Head of caudate nucleus (tissue), 42 donors: ENCODE measurements around the gene ADRB1.
A peak's percentile ranks its signal among the peaks of the same experiment; 100 is the strongest.

ENCODE experiments used
- DNase-seq, 42 donors: peaks; one replicate each; pipeline versions ENCODE4 v3.0.0 to v3.0.0-alpha.2; 2020 to 2021; ENCODE audit warnings: mixed read lengths in 7 of 42
- intact Hi-C: fragments of 100-400 bp; cut with DNase I; formaldehyde crosslinking; loops from one replicate; pipeline ENCODE4 v1.15.0; 2022

The ADRB1 gene

GRCh38 chr10:114077347-114077746 is 33.7 kb downstream of the ADRB1 start:
- intact Hi-C loops = no loop called here
- no peak for DNase-seq

GRCh38 chr10:114077815-114078219 is 34.2 kb downstream of the ADRB1 start:
- DNase-seq = no peak
- intact Hi-C loops = no loop called here

GRCh38 chr10:114078346-114078745 is 34.7 kb downstream of the ADRB1 start:
- intact Hi-C loops = no loop called here
- no peak for DNase-seq

- intact Hi-C loops = no loop called here
- no peak for DNase-seq
These were observed 35.8 kb downstream of the ADRB1 start for GRCh38 chr10:114079421-114079820.

DNA sequence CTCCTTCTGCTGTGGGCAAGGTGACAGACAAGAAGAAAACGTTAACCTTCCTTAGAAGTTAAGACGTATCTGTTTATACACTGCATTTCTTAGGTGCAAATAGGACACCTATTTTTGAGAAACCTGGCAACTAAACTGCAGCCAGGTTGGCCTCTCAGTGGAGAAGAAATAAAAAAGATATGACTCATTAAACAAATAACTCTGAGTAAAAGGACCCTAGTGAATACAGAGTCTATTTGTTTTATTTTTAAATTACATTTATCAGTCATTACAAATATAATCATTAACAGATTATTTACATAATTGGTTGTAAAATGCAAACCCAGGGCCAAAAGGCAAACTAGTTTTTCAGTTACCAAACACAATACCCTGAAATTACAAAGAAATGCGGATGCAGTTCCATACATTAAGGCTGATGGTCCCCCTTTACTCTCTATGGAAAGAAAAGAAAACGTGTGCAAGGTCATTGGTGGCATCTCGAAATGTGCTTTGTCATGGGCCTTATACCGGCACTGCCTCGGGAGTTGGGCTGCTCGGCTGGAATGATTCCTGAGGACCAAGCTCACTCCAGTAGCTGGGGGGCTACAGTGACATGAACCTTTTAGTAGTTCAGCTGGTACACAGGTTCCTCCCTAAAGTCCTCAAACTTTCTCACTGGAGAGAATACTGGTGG is 38.4 kb downstream of the ADRB1 start:
- intact Hi-C loops = no loop called here
- DNase-seq = no peak

DNA sequence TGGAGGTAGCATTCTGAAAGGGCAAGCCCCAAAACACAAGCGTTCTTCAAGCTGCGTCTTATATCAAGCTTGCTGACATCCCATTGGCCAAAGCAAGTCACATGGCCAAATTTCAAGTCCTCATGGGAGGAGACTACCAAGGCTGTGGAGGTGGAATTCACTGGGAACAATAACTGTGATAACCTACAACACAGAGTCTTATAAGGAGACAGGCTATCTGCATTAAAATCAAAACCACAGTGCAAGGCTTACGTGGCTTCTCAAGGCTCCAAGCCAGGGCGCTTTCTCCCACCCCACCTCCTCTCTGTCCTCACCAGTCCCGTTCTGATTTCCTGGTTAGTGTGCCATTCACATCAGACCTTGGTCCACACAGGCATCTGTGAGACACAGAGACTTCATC is 39.4 kb downstream of the ADRB1 start:
- DNase-seq = no peak

DNA sequence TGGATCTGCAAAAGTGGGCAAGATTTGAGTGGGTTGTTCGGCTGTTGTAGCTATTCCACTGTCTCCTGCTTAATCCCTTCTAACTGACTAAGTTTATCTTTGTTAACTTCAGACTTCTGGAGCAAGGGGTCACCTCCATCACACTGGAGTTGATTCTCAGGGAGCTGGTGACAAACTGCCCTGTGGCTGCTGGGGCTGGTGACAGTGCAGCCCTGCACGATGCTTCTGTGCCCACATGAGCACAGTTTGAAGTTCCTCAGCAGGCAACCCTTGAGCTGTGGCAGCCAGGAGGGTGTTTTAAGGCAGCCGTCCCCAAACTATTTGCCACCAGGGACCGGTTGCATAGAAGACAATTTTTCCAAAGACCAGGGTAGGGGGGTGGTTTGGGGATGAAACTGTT is 40.5 kb downstream of the ADRB1 start:
- intact Hi-C loops = no loop called here
- peak in 1 of 42 donors; percentile 22 for DNase-seq

More for the DNA sequence above, 39.4 kb downstream of the ADRB1 start:
- intact Hi-C loops = no loop called here

GRCh38 chr10:114087255-114087654 is 43.6 kb downstream of the ADRB1 start:
- DNase-seq = no peak
- intact Hi-C loops = no loop called here

DNA sequence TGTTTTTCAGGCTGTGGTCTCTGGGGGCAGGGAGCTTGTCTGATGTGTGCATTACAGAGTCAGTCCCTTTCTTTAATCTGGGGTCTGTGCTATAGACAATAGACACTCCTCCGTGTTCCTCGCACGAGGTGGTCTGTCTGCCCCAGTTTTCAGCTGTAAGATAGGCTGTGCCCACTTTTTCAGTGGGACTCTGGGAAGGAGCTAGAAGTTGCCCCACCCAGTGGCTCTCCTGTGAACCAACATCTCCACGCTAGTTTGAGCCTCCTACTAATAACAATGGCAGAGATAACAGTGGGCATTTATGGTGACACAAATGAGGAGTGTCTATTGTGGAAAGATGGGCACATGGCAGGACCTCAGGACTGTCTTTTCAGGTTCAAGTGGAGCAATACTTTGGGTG is 44.0 kb downstream of the ADRB1 start:
- intact Hi-C loops = no loop called here

GRCh38 chr10:114094795-114095194 is 51.1 kb downstream of the ADRB1 start:
- DNase-seq = no peak
- intact Hi-C loops = no loop called here

More for the DNA sequence above, 44.0 kb downstream of the ADRB1 start:
- no peak for DNase-seq

- intact Hi-C loops = no loop called here
- DNase-seq = no peak
These were observed 52.1 kb downstream of the ADRB1 start for GRCh38 chr10:114095559-114096337.
